ENCODE measurements around the gene PDE4D.

Gene PDE4D

GRCh38 chr5:59071755-59072549 lies 821.6 kb downstream of the PDE4D start:
- H3K27ac ChIP-seq = no peak overlapping the region
- no peak for TF ChIP-seq ZFX (IDR thresholded peaks at IDR 0.05; ENCODE audit: borderline replicate concordance)
- TF ChIP-seq CTCF (IDR thresholded peaks at IDR 0.05) = no peak

GRCh38 chr5:59069438-59070079 lies 824.0 kb downstream of the PDE4D start:
- TF ChIP-seq CTCF (IDR thresholded peaks at IDR 0.05) (no peak), ZFX (IDR thresholded peaks at IDR 0.05; ENCODE audit: borderline replicate concordance) (no peak)
- H3K27ac ChIP-seq = no peak overlapping the region

- no peak overlapping the region for H3K27ac ChIP-seq
- TF ChIP-seq CTCF (IDR thresholded peaks at IDR 0.05) (no peak), ZFX (IDR thresholded peaks at IDR 0.05; ENCODE audit: borderline replicate concordance) (no peak)
These were observed 825.4 kb downstream of the PDE4D start for GRCh38 chr5:59067956-59068656.

GRCh38 chr5:59066367-59067163 lies 827.0 kb downstream of the PDE4D start:
- TF ChIP-seq CTCF (IDR thresholded peaks at IDR 0.05) = no peak
- no peak for TF ChIP-seq ZFX (IDR thresholded peaks at IDR 0.05; ENCODE audit: borderline replicate concordance)
- no peak overlapping the region for H3K27ac ChIP-seq

GRCh38 chr5:59065554-59065953 lies 828.0 kb downstream of the PDE4D start:
- H3K27ac ChIP-seq = no peak overlapping the region
- TF ChIP-seq CTCF (IDR thresholded peaks at IDR 0.05) = no peak
- TF ChIP-seq ZFX (IDR thresholded peaks at IDR 0.05; ENCODE audit: borderline replicate concordance) = no peak

GRCh38 chr5:59064293-59064692 lies 829.2 kb downstream of the PDE4D start:
- no peak for TF ChIP-seq CTCF (IDR thresholded peaks at IDR 0.05)
- TF ChIP-seq ZFX (IDR thresholded peaks at IDR 0.05; ENCODE audit: borderline replicate concordance) = no peak
- H3K27ac ChIP-seq = no peak overlapping the region

Measured in 22Rv1 (cell line).